HG03571 (cell line): ENCODE measurements around the gene CYP2C19.
"Not testable (repeated sequence)": the region's sequence is repeated elsewhere in the genome, so short reads cannot be mapped to it uniquely, and the experiment has no call there.

Source experiments
- ATAC-seq: cut with Tn5 transposase; IDR thresholded peaks from one replicate; pipeline ENCODE4 v1.9.1; 2021; ENCODE audit not compliant: unreplicated experiment

CYP2C19 gene

GRCh38 chr10:94878649-94879048, 116.2 kb downstream of the CYP2C19 start:
- no peak for ATAC-seq

GRCh38 chr10:94879214-94879613, 116.7 kb downstream of the CYP2C19 start:
- no peak for ATAC-seq

GRCh38 chr10:94889123-94889522, 126.6 kb downstream of the CYP2C19 start:
- no peak for ATAC-seq

- no peak for ATAC-seq
Observed at GRCh38 chr10:94890264-94891022, 128.0 kb downstream of the CYP2C19 start.

- ATAC-seq: not testable (repeated sequence)
Observed at GRCh38 chr10:94898414-94898813, 135.9 kb downstream of the CYP2C19 start.

- no peak for ATAC-seq
Observed at GRCh38 chr10:94902080-94902479, 139.6 kb downstream of the CYP2C19 start.

- no peak for ATAC-seq
Observed at GRCh38 chr10:94902570-94902969, 140.1 kb downstream of the CYP2C19 start.
